Measurements from ENCODE around the gene PPP1R3E. TPM values are rescaled to one million over a fixed set of nuclear protein-coding genes. Genes with fewer than 3 reads are reported as not detected.
A peak's percentile ranks its signal among the peaks of the same experiment; 100 is the strongest.
"Not testable (repeated sequence)": the region's sequence is repeated elsewhere in the genome, so short reads cannot be mapped to it uniquely, and the experiment has no call there.

The PPP1R3E gene
- total RNA-seq, 1 experiment from 2014 or later, result 2.8 TPM

DNA sequence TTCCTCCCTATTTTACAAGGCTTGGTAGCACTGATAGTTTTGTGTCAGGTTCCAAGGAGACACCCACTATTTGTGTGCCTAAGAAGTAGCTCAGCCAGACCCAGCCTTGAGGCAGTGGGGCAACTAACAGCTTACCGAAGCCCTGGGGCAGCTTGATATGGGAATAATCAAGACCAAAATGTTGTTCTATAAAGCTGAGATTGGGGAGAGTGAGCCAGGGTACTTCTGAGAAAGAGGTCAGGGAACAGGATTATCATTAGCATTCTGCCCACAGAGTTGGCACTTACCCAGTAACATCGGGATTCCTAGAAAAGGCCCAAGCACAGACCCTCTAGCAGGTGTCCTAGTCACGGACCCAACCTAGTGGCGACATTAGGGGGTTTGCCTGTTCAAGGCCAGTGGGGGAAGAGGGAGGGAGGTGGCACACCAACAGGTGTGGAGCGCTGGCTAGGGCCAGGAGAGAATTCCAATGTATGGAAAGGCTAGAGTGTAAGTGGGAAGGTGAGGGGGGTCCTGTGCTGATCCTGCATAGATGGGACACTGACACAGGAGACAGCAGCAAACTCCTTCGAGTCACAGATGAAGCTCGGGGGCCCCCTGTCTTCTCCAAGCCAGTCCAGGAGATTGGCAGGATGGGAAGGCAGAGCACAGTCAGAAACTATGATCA is 4.9 kb downstream of the PPP1R3E start:
- no peak for DNase-seq (ENCODE audit: low spot score)

DNA sequence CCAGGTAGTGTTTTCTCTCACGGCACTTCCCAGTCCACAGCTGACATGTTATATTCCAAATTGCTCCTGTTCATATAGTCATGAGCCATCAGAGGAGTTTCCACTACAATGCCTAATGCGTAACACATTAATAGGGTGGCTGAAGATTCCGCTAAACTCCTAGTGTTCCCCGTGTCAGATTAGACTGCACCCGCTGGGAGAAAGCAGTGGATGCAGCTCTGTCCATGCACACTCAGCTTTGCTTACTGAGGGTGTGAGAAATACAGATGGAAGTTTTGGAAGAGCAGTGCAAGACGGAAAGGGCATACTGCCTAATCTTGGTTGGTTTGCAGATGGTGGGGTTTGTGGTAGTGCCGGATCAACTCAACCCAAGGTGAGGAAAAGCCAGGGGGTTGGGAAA is 5.6 kb downstream of the PPP1R3E start:
- DNase-seq (ENCODE audit: low spot score), result no peak

DNA sequence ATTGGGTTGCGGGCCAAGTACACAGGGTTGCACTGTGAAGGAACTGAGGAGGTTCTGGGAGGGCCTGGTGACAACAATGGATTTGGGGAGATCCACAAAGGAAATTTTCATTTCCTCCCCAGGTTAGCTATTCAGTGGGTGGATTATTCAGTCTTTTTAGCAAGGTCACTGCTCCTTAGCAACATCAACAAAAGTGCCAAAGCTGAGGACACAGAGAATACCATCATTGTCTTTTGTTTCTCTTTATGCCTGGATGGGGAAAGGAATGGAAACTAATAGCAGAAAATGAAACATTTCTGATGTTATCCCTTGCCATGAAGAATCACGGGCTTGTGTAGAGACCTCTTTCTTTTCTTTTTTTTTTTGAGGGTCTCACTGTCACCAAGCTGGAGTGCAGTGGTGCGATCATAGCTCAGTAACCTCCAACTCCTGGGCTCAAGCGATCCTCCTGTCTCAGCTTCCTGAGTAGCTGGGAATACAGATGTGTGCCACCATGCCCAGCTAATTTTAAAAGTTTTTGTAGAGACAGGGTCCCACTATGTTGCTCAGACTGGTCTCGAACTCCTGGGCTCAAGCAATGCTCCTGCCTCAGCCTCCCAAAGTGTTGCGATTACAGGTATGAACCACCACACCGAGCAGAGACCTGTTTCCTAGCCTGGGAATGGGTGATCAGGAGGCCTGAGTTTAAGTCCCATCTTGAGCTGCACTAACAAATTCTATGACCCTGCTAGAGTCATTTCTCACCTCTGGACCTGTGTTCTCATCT is 6.5 kb downstream of the PPP1R3E start:
- no peak for DNase-seq (ENCODE audit: low spot score)

- DNase-seq (ENCODE audit: low spot score), result peak; percentile 35
Measured at GRCh38 chr14:23294734-23295561, 7.7 kb downstream of the PPP1R3E start.

- no peak for DNase-seq (ENCODE audit: low spot score)
Measured at GRCh38 chr14:23286902-23287479, 15.7 kb downstream of the PPP1R3E start.

GRCh38 chr14:23286020-23286901 is 16.4 kb downstream of the PPP1R3E start, which contains the start of gene HOMEZ:
HOMEZ (minus strand) TSS chr14:23286132; CDS start chr14:23285952, 180 bp downstream.
- DNase-seq (ENCODE audit: low spot score), result peak; percentile 99

GRCh38 chr14:23285530-23286019 is 17.1 kb downstream of the PPP1R3E start:
- no peak for DNase-seq (ENCODE audit: low spot score)

GRCh38 chr14:23284654-23285529 is 17.8 kb downstream of the PPP1R3E start:
- DNase-seq (ENCODE audit: low spot score), result no peak

DNA sequence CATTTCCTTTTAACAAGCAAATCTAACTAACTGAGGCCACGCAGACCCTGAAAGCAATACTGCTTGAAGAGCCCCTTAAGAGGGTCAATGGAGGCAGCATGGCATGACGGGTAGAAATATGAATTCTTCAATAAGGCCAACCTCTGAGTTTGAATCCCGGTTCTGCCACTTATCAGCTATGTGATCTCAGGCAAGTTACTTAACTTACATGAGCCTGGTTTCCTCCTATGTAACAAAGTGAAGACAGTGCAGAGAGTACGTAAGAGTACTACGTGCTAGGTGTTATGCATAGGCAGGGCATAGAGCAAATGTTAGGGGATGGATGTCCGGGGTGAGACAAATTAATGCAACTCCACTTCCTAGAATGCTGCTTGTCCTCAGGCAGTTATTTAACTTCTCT is 21.4 kb downstream of the PPP1R3E start:
- no peak for DNase-seq (ENCODE audit: low spot score)

GRCh38 chr14:23277928-23278327 is 24.7 kb downstream of the PPP1R3E start:
- not testable (repeated sequence) for DNase-seq (ENCODE audit: low spot score)

- DNase-seq (ENCODE audit: low spot score), result no peak
Measured at GRCh38 chr14:23277189-23277588, 25.5 kb downstream of the PPP1R3E start.

DNA sequence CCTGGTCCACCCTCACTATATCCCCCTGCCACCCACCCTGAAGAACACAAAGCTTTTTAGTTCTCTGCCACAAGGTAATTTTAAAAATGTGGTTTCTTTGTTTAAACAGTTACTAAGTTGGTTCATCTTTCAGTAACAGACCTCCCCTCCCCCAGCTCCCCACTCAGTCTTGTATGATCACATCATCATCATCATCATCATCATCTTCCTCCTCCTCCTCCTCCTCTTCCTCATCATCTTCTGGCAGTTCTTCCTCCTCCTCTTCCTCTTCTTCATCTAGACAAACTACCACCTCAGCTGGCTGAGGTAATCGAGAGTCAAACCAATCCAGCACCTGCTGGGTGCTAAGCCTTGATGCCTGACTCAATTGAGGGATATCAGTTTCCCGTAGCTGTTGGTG is 27.2 kb downstream of the PPP1R3E start:
- DNase-seq (ENCODE audit: low spot score), result no peak

- DNase-seq (ENCODE audit: low spot score), result no peak
Measured at GRCh38 chr14:23269193-23269592, 33.5 kb downstream of the PPP1R3E start.

- not testable (repeated sequence) for DNase-seq (ENCODE audit: low spot score)
Measured at GRCh38 chr14:23260849-23261248, 41.8 kb downstream of the PPP1R3E start.

DNA sequence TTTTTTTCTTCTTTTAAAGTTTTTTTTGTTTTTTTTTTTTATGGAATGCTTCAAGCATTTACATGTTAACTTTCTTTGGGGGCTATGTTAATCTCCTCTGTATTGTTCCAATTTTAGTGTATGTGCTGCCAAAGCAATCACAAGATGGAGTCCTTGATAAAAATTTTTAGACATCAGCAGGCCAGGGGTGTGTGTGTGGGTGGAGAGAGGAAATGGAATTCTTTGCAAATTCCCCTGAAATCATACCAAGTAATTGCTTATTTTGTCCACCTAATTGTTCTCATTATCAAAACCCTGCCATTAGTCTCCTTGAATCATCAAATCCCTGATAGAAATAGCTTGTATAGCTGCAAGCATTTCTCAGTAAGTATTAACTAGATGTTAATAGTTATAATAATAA is 43.2 kb downstream of the PPP1R3E start:
- DNase-seq (ENCODE audit: low spot score), result no peak

DNA sequence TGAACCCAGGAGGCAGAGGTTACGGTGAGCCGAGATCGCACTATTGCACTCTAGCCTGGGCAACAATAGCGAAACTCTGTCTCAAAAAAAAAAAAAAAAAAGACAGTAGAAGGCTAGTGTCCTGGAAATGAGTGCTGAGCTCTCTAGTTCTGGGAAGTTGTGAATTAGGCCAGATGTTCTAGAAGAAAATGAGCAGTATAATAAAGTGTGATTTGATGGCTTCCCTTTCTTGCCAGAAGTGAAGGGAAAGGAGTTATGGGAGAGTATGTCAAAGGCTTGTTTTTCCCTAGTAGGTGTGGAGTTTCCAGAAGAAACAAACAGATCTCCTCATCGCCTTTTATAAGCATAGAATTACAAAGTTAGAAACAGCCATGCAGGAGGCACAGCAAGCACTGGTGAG is 44.4 kb downstream of the PPP1R3E start:
- DNase-seq (ENCODE audit: low spot score), result no peak

DNA sequence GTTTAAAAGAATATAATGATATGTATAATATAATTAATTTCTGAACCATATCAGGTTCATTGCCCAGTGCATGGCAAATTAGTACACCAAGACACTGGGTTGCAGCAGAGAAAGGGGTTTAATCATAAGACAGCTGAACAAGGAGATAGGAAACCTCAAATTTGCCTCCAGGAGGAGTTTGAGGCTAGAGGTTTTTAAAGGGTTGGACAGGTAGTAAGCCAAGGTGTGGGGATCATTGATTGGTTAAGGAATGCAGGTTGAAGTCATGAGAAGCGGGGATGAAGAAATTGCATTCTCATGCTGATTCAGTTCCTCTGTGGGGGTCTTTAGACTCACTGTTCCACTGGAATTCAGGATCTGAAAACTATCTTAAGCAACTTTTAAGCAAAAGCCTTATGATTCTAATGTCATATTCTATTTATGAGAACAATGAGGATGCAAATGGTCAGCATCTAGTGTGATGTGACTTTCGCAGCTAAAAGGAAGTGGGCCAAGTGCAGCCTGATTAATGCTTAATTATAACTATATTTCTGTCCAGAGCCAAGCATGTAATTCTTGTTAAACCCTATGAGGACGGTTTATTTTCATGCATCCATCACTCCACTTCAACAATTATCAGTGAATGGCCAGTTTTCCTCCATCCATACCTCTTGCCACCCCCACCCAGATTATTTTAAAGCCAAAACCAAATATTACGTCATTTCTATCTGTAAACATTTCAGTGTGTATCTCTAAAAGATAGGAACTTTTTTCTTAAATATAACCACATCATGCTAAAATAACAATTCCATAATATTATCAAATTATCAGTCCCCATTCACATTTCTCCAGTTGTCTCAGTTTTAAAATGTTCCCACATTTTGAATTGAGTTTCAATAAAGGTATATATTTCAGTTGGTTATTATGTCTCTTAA is 50.0 kb downstream of the PPP1R3E start:
- no peak for DNase-seq (ENCODE audit: low spot score)

- DNase-seq (ENCODE audit: low spot score), result no peak
Measured at GRCh38 chr14:23252006-23252405, 50.7 kb downstream of the PPP1R3E start.

GRCh38 chr14:23249824-23250223 is 52.8 kb downstream of the PPP1R3E start:
- no peak for DNase-seq (ENCODE audit: low spot score)

All from H4 (cell line).